Sciatic nerve (tissue), 2 donors: Measurements from ENCODE around the gene FAM170B. TPM values are rescaled to one million over a fixed set of nuclear protein-coding genes. Genes with fewer than 3 reads are reported as not detected.

Experiments used
- ATAC-seq: fragments of 200-7000 bp; cut with Tn5 transposase; one replicate; pipeline ENCODE4 v1.9.1; 2020; ENCODE audit warnings: mild to moderate bottlenecking, moderate library complexity
- DNase-seq: peaks from one replicate; pipeline ENCODE4 v3.0.0-alpha.2; 2020; ENCODE audit warnings: low spot score
- intact Hi-C: fragments of 100-400 bp; cut with DNase I; formaldehyde crosslinking; loops from one replicate; pipeline ENCODE4 v1.14.2; 2022
- total RNA-seq: library from RNA; stranded (reverse); fragmentation: NEBNext Ultra II Directional; extraction: Animal tissue kit (Norgen Biotek cat#: 25700); gene quantifications from one replicate; pipeline ENCODE4 v1.2.1, GENCODE V29; 2021
- donor health status: DM: no; HTN: no; CAD: no.
- donor health status: DM: no; HTN: no; CAD: no.

FAM170B gene
- total RNA-seq, 1 donor from 2014 or later: not detected

DNA sequence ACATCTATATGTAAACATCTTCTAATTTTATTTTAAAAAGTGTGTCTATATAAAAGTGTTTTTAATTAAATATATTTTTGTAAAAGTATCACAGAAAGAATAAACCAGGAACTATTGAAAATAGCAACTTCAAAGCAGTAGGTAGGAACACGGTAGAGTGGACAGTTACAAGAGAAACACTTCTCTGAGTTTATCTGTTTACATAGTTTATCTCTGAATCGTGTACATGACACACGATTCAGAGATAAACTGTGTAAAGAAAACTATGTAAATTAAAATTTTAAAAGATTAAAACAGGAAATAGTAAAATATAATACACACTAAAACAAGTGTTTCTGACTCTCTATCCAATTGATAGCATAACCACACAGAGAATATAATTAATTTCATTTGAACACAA, 25.1 kb upstream of the FAM170B start:
- intact Hi-C loops: no loop called here
- no peak for ATAC-seq

DNA sequence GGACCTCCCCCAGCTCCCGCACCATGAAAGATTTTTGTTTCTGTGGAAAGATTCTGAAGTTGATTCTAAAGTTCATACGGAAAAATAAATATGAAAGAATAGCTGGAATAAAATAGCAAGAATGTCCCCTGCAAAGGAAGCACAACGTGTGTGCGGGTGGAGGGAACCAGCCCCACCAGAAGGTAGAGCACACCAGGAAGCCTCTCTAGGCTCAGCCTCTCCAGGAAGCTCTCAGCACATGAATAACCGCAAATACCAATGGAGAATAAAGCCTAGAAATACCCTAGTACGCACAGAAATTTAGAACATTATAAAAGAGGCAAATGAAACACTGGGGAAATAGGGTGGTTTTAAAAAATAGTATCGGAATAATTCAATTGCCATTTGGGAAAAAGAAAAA, 24.6 kb upstream of the FAM170B start:
- intact Hi-C loops: no loop called here
- no peak for ATAC-seq
- no peak for DNase-seq

More for the DNA sequence above, 25.1 kb upstream of the FAM170B start:
- DNase-seq: no peak

DNA sequence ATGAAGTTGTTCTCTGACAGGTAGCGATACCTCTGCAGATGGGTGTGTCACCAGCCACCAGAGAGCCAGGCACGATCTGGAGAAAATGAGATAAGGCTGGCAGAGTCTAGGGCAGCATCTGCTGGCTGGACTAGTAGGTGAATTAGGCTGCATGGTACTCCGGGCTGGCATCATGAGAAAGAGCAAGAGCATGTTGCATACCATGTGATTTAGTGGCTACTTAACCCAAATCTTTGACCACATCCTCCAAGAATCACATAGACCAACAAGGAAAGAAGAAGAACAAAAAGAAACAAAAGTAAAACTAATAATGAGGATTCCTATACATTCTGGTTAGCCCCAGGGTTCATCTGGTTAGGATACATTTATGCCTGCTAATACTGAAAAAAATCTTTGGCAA, 23.4 kb upstream of the FAM170B start:
- ATAC-seq: no peak
- intact Hi-C loops: no loop called here

DNA sequence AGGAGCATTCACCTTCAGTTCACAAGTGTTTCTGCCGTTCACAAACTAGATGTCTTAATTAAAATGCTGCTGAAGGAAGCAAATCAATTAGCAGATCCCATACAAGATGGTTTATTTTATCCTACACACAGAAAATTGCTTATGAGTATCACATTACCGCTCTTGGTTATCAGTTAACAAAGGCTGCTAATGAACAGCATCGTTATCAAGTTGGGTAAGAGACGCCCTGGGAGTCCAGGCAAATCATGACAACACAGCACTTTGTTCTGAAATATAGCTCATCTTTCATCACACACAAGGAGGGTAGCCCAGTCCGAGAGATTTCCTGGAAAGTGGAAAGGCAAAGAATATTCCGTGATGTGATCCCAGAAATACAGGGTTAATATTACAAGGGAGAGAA, 20.8 kb upstream of the FAM170B start:
- DNase-seq (no peak), ATAC-seq (no peak)
- intact Hi-C loops: no loop called here

More for the DNA sequence above, 23.4 kb upstream of the FAM170B start:
- DNase-seq: no peak

DNA sequence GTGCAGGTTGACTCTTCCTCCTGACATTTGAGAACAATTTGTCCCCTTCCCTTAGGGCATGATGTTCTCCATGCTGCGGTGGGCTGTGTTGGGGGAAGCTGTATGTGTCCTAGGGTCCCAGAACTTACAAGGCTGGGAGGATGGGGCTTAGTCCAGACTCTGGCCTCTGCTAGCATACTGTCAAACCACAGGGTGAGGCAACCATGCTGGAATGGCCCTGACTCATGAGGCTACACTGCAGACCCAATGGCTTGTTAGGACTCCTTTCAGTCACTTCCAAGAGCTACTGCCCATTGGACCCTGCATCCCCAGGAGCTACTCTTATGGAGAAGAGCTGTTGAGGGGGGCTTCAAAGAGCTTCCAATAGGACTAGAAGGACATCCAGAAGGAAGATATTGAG, 20.1 kb upstream of the FAM170B start:
- DNase-seq: no peak
- intact Hi-C loops: no loop called here
- ATAC-seq: no peak

DNA sequence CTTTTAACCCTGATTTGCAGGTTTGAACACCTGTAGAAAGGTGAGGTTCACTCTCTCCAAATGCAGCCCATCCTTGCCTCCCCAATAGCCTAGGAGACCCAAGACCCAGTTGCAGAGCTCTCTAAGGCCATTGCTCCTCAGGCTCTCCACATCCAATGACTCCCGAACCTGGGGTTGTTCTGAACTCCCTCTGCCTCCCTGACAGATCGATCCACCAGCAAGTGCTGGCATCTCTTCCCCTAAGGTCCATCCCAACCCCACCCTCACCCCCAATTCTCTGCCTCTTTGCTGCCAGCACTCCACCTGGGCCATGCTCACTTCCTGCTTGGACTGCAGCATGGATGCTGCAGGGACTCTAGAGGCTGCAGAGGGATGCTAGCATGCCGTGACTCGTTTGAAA, 19.3 kb upstream of the FAM170B start:
- DNase-seq (no peak), ATAC-seq (no peak)
- intact Hi-C loops: no loop called here

DNA sequence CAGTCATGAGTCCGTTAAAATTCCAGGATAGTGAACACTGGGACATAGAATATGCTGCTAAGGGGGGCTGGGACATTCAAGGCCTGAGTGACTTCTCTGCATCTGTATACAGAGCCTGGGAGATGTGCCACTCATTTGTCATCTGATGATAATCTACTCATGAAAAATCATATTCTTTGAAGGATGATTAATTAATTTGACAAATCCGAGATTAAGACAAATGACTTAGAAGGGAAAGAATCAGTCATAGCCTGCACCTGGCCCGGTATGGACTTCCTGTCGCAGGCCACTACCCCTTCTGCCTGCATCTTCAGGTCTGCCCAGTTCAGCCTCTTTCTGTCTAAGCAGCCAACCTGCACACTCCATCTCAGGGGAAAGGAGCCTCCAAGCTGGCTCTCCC, 18.8 kb upstream of the FAM170B start:
- ATAC-seq: no peak
- no peak for DNase-seq
- intact Hi-C loops: no loop called here

DNA sequence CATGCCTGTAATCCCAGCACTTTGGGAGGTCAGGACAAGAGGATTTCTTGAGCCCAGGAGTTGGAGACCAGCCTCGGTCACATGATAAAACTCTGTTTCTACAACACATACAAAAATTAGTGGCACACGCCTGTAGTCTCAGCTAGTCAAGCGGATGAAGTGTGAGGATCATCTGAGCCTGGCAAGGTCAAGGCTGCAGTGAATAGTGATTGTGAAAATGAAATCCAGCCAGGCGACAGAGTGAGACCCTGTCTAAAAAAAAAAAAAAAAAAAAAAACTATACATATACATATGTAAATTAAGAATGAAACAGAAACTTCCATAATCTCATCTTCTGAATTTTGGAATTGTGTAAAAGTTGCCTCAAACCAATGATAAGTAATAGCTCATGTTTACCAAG, 18.2 kb upstream of the FAM170B start:
- intact Hi-C loops: no loop called here
- DNase-seq: no peak
- ATAC-seq: no peak

DNA sequence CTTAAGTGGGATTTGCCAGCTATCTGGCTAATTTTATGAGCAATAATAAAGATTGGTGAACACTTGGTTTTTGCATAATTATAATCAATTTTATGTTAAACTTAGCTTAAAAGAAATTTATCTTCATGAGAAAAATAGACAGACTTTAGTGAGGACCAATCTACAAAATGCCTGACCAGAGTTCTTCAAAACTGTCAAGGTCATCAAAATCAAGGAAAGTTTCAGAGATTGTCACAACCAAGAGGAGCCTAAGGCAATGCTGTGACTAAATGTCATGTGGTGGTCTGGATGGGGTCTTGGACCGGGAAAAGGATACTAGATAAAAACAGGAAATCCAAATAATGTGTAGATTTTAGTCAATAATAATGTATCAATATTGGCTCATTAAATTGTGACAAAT, 17.7 kb upstream of the FAM170B start:
- no peak for ATAC-seq

DNA sequence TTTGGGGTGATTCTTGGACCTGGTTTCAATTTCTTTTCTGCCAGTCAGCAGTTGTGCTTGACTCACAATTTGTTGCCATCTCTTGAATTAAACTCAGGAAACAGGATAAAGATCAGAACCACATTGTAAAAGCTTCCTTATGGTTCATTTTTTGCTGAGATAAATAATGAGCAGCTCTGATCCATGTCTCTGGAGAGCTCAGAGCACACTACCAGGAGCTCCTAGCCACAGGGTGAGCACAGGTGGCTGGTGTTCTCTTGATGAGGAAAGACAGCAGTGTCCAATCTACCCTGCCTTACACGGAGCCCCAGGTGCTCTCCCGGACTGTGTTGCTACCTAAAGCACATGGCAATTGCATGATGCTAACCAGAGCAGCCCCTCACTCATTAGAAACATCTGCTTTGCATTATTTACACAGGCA, 17.2 kb upstream of the FAM170B start:
- ATAC-seq (no peak), DNase-seq (no peak)
- intact Hi-C loops: loop anchor here (2.0 kb wide), 1 partner anchor 26 kb away; no protein-coding TSS in a partner anchor

More for the DNA sequence above, 17.7 kb upstream of the FAM170B start:
- no peak for DNase-seq
- intact Hi-C loops: loop anchor here (2.0 kb wide), 1 partner anchor 25 kb away; no protein-coding TSS in a partner anchor

DNA sequence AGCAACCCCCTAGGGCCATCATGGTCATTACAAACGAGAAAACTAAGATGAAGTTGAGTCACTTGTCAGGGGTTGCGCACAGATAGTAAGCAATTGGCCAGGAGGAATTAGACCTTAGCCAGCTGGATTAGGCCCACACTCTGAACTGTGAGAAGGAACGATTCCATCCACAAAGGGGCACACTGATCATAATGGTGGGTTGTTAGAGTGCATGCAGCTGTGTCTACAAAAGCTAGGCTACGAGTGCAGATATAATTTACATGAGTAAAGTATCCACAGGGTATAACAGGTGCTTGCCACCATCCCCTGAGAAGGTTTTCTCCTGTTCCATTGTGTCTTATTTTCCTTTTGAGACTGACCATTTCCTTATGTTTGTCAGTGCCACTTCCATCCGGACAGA, 16.6 kb upstream of the FAM170B start:
- intact Hi-C loops: loop anchor here (2.0 kb wide), 1 partner anchor 26 kb away; no protein-coding TSS in a partner anchor
- DNase-seq: no peak
- ATAC-seq: no peak

DNA sequence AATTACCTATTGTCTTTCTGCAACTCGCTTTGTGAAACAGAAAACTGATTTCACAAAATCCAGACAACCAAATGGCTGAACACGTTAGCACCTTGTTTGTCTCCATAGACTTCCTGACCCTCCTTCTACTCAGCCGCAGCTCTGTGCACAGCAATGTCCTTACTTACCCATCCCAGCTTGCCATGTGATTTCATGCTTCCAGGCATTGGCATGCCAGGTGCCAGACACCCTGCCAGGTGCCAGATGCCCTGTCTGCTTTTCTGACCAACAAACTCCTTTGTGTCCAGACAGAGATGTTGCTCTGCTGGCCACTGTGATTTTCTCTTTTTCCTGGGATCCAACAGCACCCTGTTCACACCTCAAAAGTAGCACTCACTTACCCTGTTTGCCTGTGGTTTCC, 16.1 kb upstream of the FAM170B start:
- no peak for ATAC-seq
- DNase-seq: no peak

DNA sequence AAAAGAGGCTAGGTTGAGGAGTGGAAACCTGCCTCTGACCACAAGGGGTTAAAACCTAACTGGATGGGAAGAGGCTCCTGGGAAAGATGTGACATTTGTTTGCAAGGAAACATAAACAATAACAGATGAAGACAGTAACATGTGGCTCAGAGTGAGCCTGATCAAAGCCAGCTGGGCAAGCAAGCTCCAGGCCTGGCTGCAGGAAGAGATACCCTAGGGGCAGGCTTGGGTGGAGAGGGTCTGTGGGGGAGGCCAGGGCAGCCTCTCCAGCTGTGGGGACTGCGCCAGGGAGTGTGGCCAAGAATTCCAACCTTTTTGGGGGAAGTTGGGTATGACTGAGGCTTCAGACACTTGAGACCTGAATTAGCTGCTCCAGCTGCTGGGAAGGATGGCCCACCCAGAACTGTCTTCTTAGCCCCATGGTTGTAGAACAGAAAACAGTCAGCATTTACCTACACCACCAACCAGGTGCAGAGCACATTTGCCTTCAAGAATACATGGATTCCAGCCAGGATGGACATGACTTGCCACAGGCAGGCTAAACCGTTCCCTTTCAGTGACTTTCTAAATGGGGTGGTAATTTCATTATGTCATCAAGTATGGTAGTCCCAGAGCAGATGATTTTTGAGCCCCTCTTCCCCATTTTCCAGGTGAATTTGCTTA, 10.4 kb upstream of the FAM170B start:
- intact Hi-C loops: no loop called here
- DNase-seq: no peak
- peak; percentile 66 for ATAC-seq

More for the DNA sequence above, 16.1 kb upstream of the FAM170B start:
- intact Hi-C loops: loop anchor here (2.0 kb wide), 1 partner anchor 27 kb away; no protein-coding TSS in a partner anchor

DNA sequence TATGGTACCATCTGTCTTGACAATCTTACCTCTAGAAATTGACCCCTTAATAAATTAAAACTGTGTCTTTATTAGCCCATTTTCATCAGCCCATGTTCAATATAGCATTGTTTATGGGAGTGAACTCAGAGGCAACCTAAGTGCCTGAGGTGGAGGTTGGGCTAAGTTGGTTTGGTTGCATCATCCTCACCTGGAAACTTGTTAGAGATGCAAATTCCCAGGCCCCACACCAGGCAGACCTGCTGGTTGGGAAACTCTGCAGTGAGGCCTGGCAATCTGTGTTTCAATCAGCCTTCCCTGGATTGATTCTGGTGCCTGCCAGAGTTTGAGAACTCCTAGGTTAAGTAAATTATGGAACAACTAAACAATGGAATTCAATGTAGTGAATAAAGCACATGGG, 9.4 kb upstream of the FAM170B start:
- no peak for ATAC-seq
- no peak for DNase-seq
- intact Hi-C loops: no loop called here

DNA sequence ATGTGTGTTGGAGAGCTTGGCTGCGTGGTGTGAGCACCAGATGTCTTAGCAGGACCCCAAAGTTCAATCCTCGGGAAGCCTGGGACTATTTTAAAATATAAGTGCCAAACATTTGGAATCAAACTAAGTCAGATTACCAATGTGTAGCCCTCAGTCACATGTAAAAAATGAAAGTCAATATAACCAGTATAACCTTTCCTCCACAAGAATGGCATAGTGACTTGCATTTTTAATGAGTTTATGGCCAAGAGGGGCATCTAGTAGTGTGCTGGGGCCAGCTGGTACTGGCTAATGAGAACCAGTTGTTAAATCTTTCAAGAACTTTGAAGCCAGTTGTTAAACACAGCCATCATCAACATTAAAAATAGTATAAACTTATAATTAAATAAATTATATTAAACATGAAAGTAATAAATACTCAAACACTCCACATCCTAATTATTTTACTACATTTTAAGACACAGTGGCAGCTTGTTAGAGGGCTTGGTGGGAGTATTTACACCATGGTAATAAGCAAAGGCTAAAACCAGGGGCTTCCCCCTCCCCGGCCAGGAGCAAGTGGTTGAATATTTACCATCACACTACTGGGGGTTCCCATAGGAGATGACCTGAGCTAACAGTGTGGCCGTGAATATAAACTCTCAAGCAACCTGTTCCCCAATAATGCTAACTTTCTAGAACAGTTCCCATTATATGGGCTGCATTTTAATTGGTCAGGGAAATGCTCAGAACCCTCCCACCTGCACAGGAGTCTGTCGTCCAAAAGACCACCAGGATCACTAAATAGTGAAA, 7.9 kb upstream of the FAM170B start:
- ATAC-seq (no peak), DNase-seq (no peak)
- intact Hi-C loops: no loop called here

DNA sequence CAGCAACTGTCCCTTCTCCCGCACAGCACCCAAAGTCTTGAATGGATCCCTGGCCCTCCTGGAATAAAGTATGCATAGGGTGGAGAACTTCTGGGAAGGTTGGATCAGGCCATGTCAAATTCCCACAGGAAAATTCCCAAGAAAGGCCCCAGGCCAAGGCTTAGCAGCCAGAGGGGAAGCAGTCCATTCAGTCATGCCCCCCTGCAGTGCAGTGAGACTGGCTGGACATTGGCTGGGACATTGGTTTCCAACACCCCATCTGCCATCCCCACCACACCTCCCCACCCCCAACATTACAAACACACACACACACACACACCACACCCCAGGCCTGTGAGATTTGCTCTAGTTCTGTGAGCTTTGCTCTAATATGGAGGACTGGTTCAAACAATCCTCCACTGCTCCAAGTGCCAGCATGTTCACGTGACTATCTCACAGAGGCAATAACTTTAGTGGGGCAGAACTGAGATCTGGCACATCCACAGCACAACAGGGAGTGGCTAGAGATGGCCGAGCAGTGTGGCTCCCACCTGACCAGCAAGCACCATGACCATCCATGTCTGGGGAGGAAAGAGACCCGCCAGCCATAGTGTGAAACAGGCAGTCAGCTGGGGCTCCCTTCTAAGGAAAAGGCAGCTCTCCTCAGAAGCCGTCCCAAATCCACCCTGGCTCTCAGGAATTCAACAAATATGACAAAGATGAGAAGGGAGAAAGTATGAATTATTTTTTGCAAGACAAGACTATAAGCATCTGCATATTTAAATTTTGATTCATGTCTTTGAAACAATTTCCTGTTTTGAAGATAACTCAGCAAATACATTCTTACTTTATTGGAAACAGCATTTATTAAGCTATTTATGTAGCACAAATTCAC, 6.7 kb upstream of the FAM170B start:
- intact Hi-C loops: no loop called here
- DNase-seq (no peak), ATAC-seq (no peak)

DNA sequence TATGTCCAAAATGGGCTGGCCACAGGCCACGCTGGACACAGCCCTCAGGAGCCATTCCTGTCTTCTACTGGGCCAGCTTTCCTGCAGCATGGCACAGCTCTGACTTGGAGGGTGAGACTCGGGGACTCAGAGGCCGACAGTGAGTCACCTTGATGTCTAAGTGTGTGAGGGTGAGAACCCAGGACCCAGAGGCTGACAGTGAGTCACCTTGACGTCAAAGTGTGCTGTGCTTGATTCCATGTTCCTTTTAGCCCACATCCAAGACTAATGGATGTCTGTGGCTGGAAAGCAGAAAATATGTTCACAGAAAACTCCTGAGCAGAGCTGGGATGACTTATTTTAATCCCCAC, 6.0 kb upstream of the FAM170B start:
- DNase-seq (no peak), ATAC-seq (no peak)
- intact Hi-C loops: no loop called here

DNA sequence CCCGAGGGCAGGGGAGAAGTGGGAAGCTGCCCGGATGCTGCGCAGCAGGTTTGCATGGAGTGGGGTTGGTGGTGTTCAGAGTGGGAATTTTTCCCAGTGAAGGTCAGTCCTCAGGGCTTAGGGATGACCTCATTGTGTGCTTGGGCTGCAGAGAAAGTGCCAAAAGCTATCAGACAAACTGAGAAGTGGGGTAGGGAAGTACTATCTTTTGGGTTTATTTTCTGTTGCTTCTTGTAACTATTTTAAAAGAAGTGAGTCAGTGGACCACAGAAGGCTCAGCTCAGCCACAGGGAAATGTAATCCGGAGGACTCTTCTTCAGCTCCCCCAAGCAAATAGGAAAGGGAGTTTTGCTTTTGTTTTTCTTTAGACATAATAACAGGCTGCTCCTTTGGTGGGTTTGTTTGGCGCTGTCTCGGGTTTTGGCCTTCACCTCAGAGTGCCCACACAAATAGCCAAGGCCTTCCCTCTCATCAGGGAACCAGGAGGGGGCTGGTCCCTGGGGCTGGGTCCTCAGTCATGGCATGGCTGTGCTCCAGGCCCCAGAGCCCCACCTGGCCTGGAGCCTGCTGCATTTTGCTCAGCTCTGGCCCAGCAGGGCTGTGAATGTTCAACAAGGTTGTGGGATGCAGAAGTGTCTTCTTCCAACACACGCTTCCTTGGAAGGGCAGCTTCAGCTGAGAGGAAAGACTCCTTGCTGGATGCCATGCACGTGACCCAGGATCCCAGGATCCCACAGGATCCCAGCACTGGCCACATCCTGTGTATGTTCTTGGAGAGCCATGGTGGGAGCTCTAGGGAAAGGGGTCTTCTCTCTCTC, 5.4 kb upstream of the FAM170B start:
- DNase-seq: no peak
- intact Hi-C loops: no loop called here
- peak; percentile 85 for ATAC-seq
